Breast epithelium (tissue), 4 donors: Measurements from ENCODE around the gene PTPRM. TPM values are rescaled to one million over a fixed set of nuclear protein-coding genes. Genes with fewer than 3 reads are reported as not detected.

Experiments used
- DNase-seq, 2 donors: peaks; one replicate each; pipeline ENCODE4 v3.0.0-alpha.2; 2019; ENCODE audit warnings: low spot score in 2 of 2
- H3K27ac ChIP-seq, 2 donors: fragments of 200-600 bp; sonication (generic) in 1 of 2; one replicate each; pipeline ENCODE4 v1.5.1; 2016 to 2019; ENCODE audit warnings: mild to moderate bottlenecking in 1 of 2
- H3K27me3 ChIP-seq, 2 donors: fragments of 200-600 bp; sonication (generic) in 1 of 2; one replicate each; pipeline versions ENCODE4 v1.5.1 to v1.6.0; 2017 to 2019; ENCODE audit warnings: control low read depth in 1 of 2, mild to moderate bottlenecking in 1 of 2
- H3K36me3 ChIP-seq: fragments of 200-600 bp; one replicate; pipeline ENCODE4 v1.5.1; 2019
- H3K4me1 ChIP-seq, 2 donors: fragments of 200-600 bp; sonication (generic); one replicate each; pipeline ENCODE4 v1.5.1; 2016 to 2019; ENCODE audit warnings: control low read depth in 1 of 2
- H3K4me3 ChIP-seq, 3 donors: fragments of 200-600 bp; sonication (generic); 1 replicate in 2 of 3; 2 replicates in 1 of 3; pipeline ENCODE4 v1.5.1; 2016 to 2019; ENCODE audit warnings: mild to moderate bottlenecking in 3 of 3, moderate library complexity in 2 of 3
- H3K9me3 ChIP-seq, 2 donors: fragments of 200-600 bp; sonication (generic) in 1 of 2; one replicate each; pipeline ENCODE4 v1.5.1; 2016 to 2019; ENCODE audit warnings: control low read depth in 1 of 2
- CTCF ChIP-seq, 3 donors: fragments of 450-650 bp; IDR thresholded peaks; one replicate each; pipeline ENCODE4 v1.5.1; 2016 to 2017; ENCODE audit warnings: antibody characterized with exemption in 3 of 3, mild to moderate bottlenecking in 3 of 3, moderate library complexity in 3 of 3
- POLR2A ChIP-seq: fragments of 450-650 bp; IDR thresholded peaks from one replicate; pipeline ENCODE4 v1.6.1; 2016; ENCODE audit warnings: antibody characterized with exemption, mild to moderate bottlenecking, moderate library complexity
- POLR2AphosphoS5 ChIP-seq, 3 donors: sonication (generic); formaldehyde crosslinking; IDR thresholded peaks; one replicate each; pipeline ENCODE4 v1.6.1; 2017; ENCODE audit warnings: antibody characterized with exemption in 3 of 3
- intact Hi-C: fragments of 100-400 bp; cut with DNase I; formaldehyde crosslinking; loops from one replicate; pipeline ENCODE4 v1.15.1; 2023; ENCODE audit warnings: low total_unique reads
- total RNA-seq, 3 donors: library from RNA; depleted of rRNA; stranded (reverse); fragments of >200 nt; gene quantifications; one replicate each; pipeline ENCODE4 v1.1.0, GENCODE V29; 2016

PTPRM gene
- total RNA-seq, 3 donors from 2014 or later = 41.7 to 181 (median 140) TPM

- H3K4me1 ChIP-seq = no peaks in the 10 kb centered on the region
- no peak overlapping the region for H3K27ac ChIP-seq
- H3K9me3 ChIP-seq = no peaks in the 10 kb centered on the region
- H3K27me3 ChIP-seq = no peaks in the 10 kb centered on the region
- no peak for DNase-seq
- H3K36me3 ChIP-seq = no peaks in the 10 kb centered on the region
- H3K4me3 ChIP-seq = no peak overlapping the region
- intact Hi-C loops = no loop called here
- TF ChIP-seq POLR2A (no peak), CTCF (IDR thresholded peaks at IDR 0.05) (no peak), POLR2AphosphoS5 (IDR thresholded peaks at IDR 0.05) (no peak)
Measured at GRCh38 chr18:8242151-8242696, 675.1 kb downstream of the PTPRM start.

- Histone ChIP-seq H3K4me3 (no peak overlapping the region), H3K27ac (no peak overlapping the region), H3K4me1 (no peaks in the 10 kb centered on the region), H3K27me3 (no peaks in the 10 kb centered on the region), H3K9me3 (no peaks in the 10 kb centered on the region), H3K36me3 (no peaks in the 10 kb centered on the region)
- TF ChIP-seq POLR2A (no peak), CTCF (IDR thresholded peaks at IDR 0.05) (no peak), POLR2AphosphoS5 (IDR thresholded peaks at IDR 0.05) (no peak)
- intact Hi-C loops = no loop called here
- no peak for DNase-seq
Measured at GRCh38 chr18:8247700-8248099, 680.6 kb downstream of the PTPRM start.

- Histone ChIP-seq H3K36me3 (no peaks in the 10 kb centered on the region), H3K9me3 (no peaks in the 10 kb centered on the region), H3K27me3 (no peaks in the 10 kb centered on the region), H3K4me3 (no peak overlapping the region), H3K27ac (no peak overlapping the region), H3K4me1 (no peaks in the 10 kb centered on the region)
- TF ChIP-seq POLR2AphosphoS5 (IDR thresholded peaks at IDR 0.05) (no peak), CTCF (IDR thresholded peaks at IDR 0.05) (no peak), POLR2A (no peak)
- intact Hi-C loops = no loop called here
- no peak for DNase-seq
Measured at GRCh38 chr18:8248576-8248975, 681.5 kb downstream of the PTPRM start.

GRCh38 chr18:8249811-8250210 is 682.7 kb downstream of the PTPRM start:
- Histone ChIP-seq H3K9me3 (no peaks in the 10 kb centered on the region), H3K36me3 (no peaks in the 10 kb centered on the region), H3K4me1 (no peaks in the 10 kb centered on the region), H3K27ac (no peak overlapping the region), H3K27me3 (no peaks in the 10 kb centered on the region), H3K4me3 (no peak overlapping the region)
- no peak for DNase-seq
- intact Hi-C loops = no loop called here
- TF ChIP-seq POLR2A (no peak), POLR2AphosphoS5 (IDR thresholded peaks at IDR 0.05) (no peak), CTCF (IDR thresholded peaks at IDR 0.05) (no peak)

- H3K27ac ChIP-seq = no peak overlapping the region
- no peaks in the 10 kb centered on the region for H3K4me1 ChIP-seq
- H3K4me3 ChIP-seq = no peak overlapping the region
- intact Hi-C loops = no loop called here
- no peak for DNase-seq
- TF ChIP-seq POLR2AphosphoS5 (IDR thresholded peaks at IDR 0.05) = no peak
- no peak for TF ChIP-seq POLR2A
- TF ChIP-seq CTCF (IDR thresholded peaks at IDR 0.05) = no peak
- no peaks in the 10 kb centered on the region for H3K27me3 ChIP-seq
- no peaks in the 10 kb centered on the region for H3K9me3 ChIP-seq
- no peaks in the 10 kb centered on the region for H3K36me3 ChIP-seq
Measured at GRCh38 chr18:8252371-8252770, 685.3 kb downstream of the PTPRM start.
